ENCODE data around the gene CPNE1.

The CPNE1 gene

GRCh38 chr20:35610833-35611427, 53.8 kb downstream of the CPNE1 start:
- TF ChIP-seq SIN3A (IDR thresholded peaks at IDR 0.05; ENCODE audit: borderline replicate concordance, insufficient read depth, low read length) (no peak), FOXP2 (optimal IDR thresholded peaks at IDR 0.05; ENCODE audit: borderline replicate concordance, extremely low read depth, extremely low read length, insufficient read depth) (no peak), POLR2AphosphoS5 (IDR thresholded peaks at IDR 0.05; ENCODE audit: low read depth, low read length) (no peak)
- TF ChIP-seq, protein P1, sequence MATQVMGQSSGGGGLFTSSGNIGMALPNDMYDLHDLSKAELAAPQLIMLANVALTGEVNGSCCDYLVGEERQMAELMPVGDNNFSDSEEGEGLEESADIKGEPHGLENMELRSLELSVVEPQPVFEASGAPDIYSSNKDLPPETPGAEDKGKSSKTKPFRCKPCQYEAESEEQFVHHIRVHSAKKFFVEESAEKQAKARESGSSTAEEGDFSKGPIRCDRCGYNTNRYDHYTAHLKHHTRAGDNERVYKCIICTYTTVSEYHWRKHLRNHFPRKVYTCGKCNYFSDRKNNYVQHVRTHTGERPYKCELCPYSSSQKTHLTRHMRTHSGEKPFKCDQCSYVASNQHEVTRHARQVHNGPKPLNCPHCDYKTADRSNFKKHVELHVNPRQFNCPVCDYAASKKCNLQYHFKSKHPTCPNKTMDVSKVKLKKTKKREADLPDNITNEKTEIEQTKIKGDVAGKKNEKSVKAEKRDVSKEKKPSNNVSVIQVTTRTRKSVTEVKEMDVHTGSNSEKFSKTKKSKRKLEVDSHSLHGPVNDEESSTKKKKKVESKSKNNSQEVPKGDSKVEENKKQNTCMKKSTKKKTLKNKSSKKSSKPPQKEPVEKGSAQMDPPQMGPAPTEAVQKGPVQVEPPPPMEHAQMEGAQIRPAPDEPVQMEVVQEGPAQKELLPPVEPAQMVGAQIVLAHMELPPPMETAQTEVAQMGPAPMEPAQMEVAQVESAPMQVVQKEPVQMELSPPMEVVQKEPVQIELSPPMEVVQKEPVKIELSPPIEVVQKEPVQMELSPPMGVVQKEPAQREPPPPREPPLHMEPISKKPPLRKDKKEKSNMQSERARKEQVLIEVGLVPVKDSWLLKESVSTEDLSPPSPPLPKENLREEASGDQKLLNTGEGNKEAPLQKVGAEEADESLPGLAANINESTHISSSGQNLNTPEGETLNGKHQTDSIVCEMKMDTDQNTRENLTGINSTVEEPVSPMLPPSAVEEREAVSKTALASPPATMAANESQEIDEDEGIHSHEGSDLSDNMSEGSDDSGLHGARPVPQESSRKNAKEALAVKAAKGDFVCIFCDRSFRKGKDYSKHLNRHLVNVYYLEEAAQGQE (IDR thresholded peaks at IDR 0.05; ENCODE audit: insufficient read depth in 1 of 2, low read depth in 2 of 2, low read length in 2 of 2): no peak

GRCh38 chr20:35607003-35607735, 57.5 kb downstream of the CPNE1 start:
- TF ChIP-seq TAF1 (IDR thresholded peaks at IDR 0.05; ENCODE audit: borderline replicate concordance, insufficient read depth, low read length) (no peak), SIN3A (IDR thresholded peaks at IDR 0.05; ENCODE audit: borderline replicate concordance, insufficient read depth, low read length) (no peak), POLR2AphosphoS5 (IDR thresholded peaks at IDR 0.05; ENCODE audit: low read depth, low read length) (no peak), FOXP2 (optimal IDR thresholded peaks at IDR 0.05; ENCODE audit: borderline replicate concordance, extremely low read depth, extremely low read length, insufficient read depth) (no peak)
- TF ChIP-seq, protein P1 (IDR thresholded peaks at IDR 0.05; ENCODE audit: insufficient read depth in 1 of 2, low read depth in 2 of 2, low read length in 2 of 2): no peak

DNA sequence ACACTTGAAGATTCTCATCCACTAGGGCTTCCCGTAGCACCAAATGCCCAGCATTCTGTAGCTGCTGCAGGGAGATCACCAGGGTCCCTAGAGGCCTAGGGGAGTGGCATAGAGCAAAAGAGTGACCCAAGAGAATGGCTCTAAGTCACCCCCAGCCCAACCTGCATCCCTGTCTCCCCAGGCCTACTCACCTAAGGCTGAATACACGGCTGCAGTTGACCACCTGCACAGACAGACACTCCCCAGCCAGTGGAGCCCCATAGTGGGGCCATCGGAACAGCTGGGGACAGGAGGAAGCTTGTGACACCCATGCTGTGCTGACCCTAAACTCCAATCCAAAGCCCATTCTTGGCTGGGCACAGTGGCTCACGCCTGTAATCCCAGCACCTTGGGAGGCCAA, 58.6 kb downstream of the CPNE1 start:
- TF ChIP-seq, protein P1 (IDR thresholded peaks at IDR 0.05; ENCODE audit: insufficient read depth in 1 of 2, low read depth in 2 of 2, low read length in 2 of 2): no peak
- TF ChIP-seq FOXP2 (optimal IDR thresholded peaks at IDR 0.05; ENCODE audit: borderline replicate concordance, extremely low read depth, extremely low read length, insufficient read depth): no peak
- TF ChIP-seq POLR2AphosphoS5 (IDR thresholded peaks at IDR 0.05; ENCODE audit: low read depth, low read length): no peak
- TF ChIP-seq SIN3A (IDR thresholded peaks at IDR 0.05; ENCODE audit: borderline replicate concordance, insufficient read depth, low read length): no peak
- no peak for TF ChIP-seq TAF1 (IDR thresholded peaks at IDR 0.05; ENCODE audit: borderline replicate concordance, insufficient read depth, low read length)

DNA sequence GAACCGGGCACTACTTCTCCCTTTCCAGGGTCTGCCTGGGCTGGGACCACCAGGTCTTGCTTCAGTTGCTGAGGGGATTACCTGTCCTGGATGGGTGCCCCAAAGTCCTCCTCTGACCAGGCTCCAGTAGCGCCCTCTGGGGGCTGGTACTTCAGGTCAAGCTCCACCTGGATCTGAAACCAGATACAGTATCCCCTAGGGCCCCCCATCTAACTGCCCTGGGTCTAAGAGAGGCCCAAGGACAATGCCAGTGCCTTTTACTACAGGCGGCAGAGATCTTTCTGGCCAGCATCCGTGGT, 60.3 kb downstream of the CPNE1 start:
- no peak for TF ChIP-seq TAF1 (IDR thresholded peaks at IDR 0.05; ENCODE audit: borderline replicate concordance, insufficient read depth, low read length)
- TF ChIP-seq POLR2AphosphoS5 (IDR thresholded peaks at IDR 0.05; ENCODE audit: low read depth, low read length): no peak
- no peak for TF ChIP-seq SIN3A (IDR thresholded peaks at IDR 0.05; ENCODE audit: borderline replicate concordance, insufficient read depth, low read length)
- TF ChIP-seq, protein P1 (IDR thresholded peaks at IDR 0.05; ENCODE audit: insufficient read depth in 1 of 2, low read depth in 2 of 2, low read length in 2 of 2): no peak
- no peak for TF ChIP-seq FOXP2 (optimal IDR thresholded peaks at IDR 0.05; ENCODE audit: borderline replicate concordance, extremely low read depth, extremely low read length, insufficient read depth)

Data from PFSK-1 (cell line).